Right ventricle myocardium superior (tissue), 1 donor: ENCODE data around the gene ZCCHC18. TPM values are rescaled to one million over a fixed set of nuclear protein-coding genes. Genes with fewer than 3 reads are reported as not detected.
A peak's percentile ranks its signal among the peaks of the same experiment; 100 is the strongest.

Source experiments
- ATAC-seq: fragments of 200-7000 bp; cut with Tn5 transposase; one replicate; pipeline ENCODE4 v1.9.1; 2020; ENCODE audit warnings: mild to moderate bottlenecking; ENCODE audit not compliant: poor library complexity
- DNase-seq: peaks from one replicate; pipeline ENCODE4 v3.0.0-alpha.2; 2020
- intact Hi-C: fragments of 100-400 bp; cut with DNase I; formaldehyde crosslinking; loops from one replicate; pipeline ENCODE4 v1.11.2; 2022
- total RNA-seq: library from RNA; stranded (reverse); fragmentation: NEBNext Ultra II Directional; extraction: Animal tissue kit (Norgen Biotek cat#: 25700); gene quantifications from one replicate; pipeline ENCODE4 v1.2.1, GENCODE V29; 2021
- donor health status: DM: no; HTN: yes; CAD: no; lungs with severe emphysema.

The ZCCHC18 gene
- total RNA-seq, 1 donor from 2014 or later, result 0.65 TPM

DNA sequence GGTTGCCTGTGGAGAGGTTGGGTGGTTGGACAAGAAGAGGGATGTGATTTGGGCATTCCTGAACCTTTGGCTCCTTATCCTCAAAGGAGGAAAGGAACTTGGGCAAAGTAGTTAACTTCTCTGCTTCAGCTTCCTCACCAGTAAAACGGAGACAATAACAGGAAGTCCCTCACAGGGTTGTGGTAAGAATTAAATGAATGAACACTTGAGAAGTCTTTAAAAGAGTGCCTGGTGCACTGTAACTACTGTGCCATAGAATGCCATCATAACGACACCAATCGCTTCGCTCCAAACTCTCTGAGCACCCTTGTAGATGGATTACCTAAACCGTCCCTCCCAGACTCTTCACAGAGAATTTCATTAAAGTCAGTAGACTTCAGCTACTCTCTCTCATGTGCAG is 10.5 kb downstream of the ZCCHC18 start:
- intact Hi-C loops, result no loop called here
- no peak for ATAC-seq
- DNase-seq, result no peak

DNA sequence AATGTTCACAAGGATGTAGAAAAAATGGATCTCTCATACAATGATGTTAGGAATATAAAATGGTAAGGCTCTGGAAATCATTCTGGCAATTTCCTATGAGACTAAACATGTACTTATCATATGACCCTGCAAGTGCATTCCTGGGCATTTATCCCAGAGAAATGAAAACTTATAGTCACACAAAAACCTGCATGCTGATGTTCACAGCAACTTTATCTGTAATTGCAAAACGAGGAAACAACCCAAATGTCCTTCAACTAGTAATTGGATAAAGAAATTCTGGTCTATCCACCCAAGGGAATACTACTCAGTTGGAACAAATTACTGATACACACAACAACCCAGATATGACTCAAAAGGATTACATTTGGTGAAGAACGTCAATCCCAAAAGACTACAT is 14.5 kb downstream of the ZCCHC18 start:
- ATAC-seq (no peak), DNase-seq (no peak)
- intact Hi-C loops, result no loop called here

DNA sequence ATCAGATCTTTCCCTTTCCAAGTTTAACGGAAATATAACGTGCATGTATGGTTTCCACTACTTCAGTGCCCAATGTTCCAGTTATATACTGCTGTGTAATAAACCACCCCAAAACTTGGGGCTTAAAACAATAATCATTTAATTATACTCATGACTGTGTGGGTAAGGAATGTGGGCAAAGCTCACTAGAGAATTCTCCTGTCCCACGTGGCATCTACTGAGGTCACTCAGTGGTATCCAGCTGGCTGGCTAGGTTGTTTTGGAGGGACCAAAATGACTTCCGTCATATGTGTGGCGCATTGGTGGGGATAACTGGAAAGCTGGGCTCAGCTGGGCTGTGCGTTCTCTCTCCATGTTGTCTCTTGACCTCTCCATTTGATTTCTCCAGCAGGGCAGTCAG is 18.5 kb downstream of the ZCCHC18 start:
- intact Hi-C loops, result no loop called here

DNA sequence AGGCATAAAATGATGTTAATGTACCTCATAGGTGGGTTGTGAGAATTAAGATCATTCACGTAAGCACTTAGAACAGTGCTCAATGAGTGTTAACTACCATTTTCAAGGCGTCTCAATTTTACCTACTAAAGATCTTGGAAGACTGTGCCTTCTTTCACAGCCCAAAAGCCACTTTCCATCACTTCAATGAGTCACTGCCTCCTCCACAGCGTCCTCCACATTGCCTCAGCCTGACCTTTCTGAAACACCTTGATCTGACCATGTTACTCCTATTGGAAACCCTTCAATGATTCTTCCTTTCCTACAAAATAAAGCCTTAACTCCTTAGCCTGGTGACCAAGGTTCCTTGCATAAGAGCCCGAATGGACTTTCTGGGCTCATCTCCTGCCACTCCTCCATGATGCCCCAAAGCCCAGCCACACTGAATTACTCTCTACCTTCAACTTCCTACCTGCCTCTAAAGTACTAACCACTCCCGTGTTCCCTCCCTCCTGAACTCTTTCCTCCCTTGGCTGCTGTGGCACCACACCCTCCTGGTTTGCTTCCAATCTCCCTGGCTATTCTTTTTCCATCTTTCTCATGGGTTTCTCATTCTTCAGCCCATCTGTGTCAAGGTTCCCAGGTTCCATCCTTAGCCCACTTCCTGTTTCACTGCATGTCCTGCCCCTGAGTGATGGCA is 22.4 kb downstream of the ZCCHC18 start:
- ATAC-seq, result no peak
- DNase-seq, result no peak
- intact Hi-C loops, result no loop called here

More for the DNA sequence above, 18.5 kb downstream of the ZCCHC18 start:
- ATAC-seq (no peak), DNase-seq (no peak)

DNA sequence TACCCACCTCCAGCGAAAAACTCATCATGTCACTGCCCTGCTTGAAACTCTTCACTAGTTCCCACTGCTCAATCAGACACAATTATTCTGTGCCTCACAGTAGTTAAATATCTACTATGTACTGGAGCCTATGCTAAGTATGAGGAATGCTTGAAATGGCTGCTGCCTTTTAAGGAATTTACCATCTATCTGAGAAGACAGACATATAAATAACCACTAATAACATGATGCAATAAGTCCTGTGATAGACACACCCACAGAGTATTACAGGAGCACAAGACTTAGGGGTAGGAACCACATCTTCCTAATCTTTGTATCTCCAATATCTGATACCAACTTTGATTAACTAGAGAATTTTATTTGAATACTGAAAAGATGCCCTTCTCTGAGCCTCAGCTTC is 23.4 kb downstream of the ZCCHC18 start:
- intact Hi-C loops, result no loop called here
- ATAC-seq (no peak), DNase-seq (no peak)

DNA sequence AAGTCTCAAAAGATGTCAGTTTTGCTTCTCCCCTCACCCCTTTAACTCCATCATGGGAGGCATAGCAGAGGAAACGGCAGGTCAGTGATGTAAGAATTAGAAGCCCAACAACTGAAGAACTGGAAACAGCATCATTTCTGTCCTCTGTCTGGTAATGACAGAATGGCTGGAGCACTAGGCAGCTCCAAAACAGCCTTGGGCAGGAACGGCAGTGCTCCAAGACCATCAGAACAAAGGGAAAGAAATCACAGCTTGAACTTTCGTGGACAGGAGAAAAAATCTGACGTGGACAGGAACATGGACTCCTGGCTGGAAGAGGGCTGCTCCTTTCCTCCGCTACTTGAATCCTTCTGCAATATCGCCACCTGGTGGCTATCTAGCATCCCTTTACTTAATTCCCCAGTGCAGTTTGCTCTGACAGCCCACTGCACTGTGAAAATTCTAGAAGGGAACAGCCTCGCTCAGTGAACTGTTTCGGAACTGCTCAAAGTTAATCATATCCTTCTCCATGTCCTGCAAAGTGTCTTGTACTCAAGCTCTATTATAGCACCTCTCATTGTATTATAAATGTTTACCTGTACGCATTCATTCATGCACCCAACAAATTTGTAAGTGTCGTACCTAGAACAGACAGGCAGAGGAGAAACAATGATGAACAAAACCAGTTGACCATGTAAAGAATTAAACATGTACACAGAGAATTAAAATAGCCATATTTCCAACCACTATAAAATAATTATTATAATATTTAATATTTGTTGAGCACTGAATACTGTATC is 24.1 kb downstream of the ZCCHC18 start:
- ATAC-seq, result peak; percentile 91
- DNase-seq, result peak; percentile 37
- intact Hi-C loops, result no loop called here

DNA sequence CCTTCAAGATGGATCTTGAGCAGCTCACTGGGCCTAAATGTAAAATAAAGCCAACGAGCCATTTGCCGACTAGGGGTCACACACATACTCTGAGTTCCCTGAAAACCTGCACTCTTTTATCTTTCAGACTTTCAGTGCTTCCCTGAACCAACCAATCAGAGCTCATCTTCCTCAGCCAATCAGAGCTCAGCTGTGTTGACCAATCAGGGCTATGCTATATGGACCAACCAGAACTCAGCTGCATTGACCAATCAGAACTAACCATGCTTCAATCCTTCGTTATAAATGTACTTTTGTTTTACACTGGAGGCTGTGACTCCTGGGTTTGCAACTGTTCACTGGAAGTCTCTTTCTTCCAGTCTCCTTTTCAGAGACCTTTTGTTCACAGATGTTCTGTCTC is 25.2 kb downstream of the ZCCHC18 start:
- intact Hi-C loops, result no loop called here
- ATAC-seq (no peak), DNase-seq (no peak)

DNA sequence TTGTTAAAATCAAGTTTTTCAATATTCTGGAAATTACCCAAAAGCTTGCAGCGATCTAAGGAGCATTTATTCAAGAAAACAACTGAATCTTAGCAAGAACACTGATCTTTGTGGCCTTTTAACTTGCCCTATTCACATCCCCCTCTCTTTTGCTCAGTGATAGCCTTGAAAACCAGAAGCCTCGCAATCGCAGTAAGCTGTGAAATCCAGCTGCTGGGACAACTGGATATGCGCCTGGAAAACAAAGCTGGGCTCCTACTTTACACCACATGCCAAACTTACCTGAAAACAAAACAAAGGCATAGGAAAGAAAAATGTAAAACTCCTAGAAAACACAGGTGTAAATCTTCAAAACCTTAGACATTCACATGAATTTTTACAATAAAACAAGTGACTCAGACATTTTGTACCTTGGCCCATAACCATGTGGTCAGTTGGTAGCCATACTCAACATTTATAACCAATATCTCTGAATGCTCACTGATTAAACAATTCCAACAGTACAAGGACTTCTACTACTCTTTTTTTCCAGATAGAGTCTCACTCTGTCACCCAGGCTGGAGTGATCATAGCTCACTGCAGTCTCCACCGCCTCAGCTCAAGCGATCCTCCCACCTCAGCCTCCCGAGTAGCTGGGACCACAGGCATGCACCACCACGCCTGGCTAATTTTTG is 28.9 kb downstream of the ZCCHC18 start:
- ATAC-seq (no peak), DNase-seq (no peak)
- intact Hi-C loops, result no loop called here

DNA sequence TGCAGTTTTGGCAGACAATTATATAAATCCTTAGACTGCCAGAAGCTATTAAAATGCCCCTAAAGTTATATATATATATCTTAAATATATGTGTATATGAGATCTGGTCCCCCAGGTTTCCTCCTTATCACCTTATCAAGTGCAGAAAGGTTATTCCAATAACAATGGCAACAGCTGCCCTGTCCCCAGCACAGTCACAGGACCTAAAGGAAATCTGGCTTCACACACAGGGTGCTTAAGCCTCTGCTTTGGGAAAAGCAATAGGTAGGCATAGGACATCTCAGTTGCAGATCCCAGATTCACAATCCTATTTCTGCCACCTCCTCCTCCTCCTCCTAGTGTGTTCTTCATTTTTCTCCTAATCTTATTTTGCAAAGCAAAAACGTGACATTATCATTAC is 38.7 kb downstream of the ZCCHC18 start:
- intact Hi-C loops, result no loop called here
- no peak for DNase-seq
- ATAC-seq, result no peak

DNA sequence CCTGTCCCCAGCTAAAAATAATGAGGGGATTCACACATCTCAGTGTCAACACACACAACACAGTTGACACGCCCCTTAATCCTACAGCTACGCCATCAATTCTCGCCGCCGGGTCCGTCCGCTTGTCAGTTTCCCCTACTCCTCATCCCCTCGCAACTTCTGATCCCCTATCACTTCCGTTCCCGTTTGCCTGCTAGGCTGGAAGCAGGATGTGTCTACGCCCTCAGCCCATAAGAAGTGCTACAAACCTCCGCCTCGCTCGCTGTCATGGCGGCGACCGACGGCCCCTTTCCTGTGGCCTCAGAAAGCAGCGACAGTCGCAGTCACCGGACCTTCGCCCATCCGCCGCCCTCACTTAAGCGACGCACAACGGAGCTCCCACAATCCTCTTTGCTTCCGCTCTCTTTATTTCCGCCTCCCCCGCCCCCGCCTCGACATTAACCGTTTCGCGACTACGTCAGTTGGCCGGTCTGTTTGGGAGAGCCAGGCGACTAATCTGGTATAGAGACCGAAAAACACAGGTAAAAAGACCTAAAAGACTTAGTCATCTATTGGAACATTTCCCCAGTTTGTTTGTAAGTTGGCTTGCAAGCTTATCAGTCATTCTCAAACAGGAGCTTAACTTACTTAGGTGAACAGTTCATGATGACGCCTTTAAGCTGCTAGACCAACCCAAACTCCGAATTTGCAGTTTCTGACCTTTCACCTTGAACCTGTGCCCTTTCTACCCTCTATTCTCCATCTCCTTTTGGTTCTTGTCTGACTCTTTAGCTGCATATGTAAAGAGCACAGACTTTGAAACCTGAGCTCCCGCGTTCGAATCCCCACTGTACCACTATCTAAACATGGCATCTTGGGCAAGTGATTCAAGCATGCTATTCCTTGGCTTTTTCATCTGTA is 44.6 kb downstream of the ZCCHC18 start, which contains the start of gene SLC25A53:
TSS of gene SLC25A53 (minus strand) at position 380 of the 900 bp plus-strand sequence. CDS start 51,752 bp downstream, outside the sequence.
- DNase-seq (peak; percentile 83), ATAC-seq (peak; percentile 99)
- intact Hi-C loops, result no loop called here

Other genes starting within 250 kb of the ZCCHC18 start
- 0.43 TPM for gene TMSB15B, start 149.9 kb upstream of the ZCCHC18 start, total RNA-seq
- not detected for gene H2BW1, start 98.8 kb upstream of the ZCCHC18 start, total RNA-seq
- not detected for gene H2BW2, start 72.6 kb upstream of the ZCCHC18 start, total RNA-seq
- gene TMSB15C, start 36.3 kb upstream of the ZCCHC18 start, total RNA-seq, result 0.48 TPM
- gene SLC25A53, start 44.5 kb downstream of the ZCCHC18 start, total RNA-seq, result 11.9 TPM
- gene FAM199X, start 53.9 kb downstream of the ZCCHC18 start, total RNA-seq, result 9.0 TPM
- not detected for gene ESX1, start 142.4 kb downstream of the ZCCHC18 start, total RNA-seq